Activated naive CD4-positive, alpha-beta T cell treated with anti-CD3 and anti-CD28 coated beads for 36 hours (primary cell): ENCODE measurements around the gene DUSP8. TPM values are rescaled to one million over a fixed set of nuclear protein-coding genes. Genes with fewer than 3 reads are reported as not detected.

ENCODE experiments used
- CTCF ChIA-PET: fragments of 350-600 bp; sonication (Branson Sonifier 250); formaldehyde crosslinking; loops from one replicate; lab custom pipeline; 2021; ENCODE audit warnings: antibody characterized with exemption; lab: Charles Lee
- DNase-seq: peaks from one replicate; pipeline ENCODE4 v3.0.0-alpha.2; 2020
- H3K27ac Mint-ChIP-seq: one replicate; pipeline ENCODE4 v1.8.0; 2021; ENCODE audit warnings: mild to moderate bottlenecking, mixed read lengths
- H3K27me3 Mint-ChIP-seq: one replicate; pipeline ENCODE4 v1.8.0; 2021; ENCODE audit warnings: low read depth, mixed read lengths
- H3K36me3 Mint-ChIP-seq: one replicate; pipeline ENCODE4 v1.8.0; 2021; ENCODE audit warnings: low read depth, mixed read lengths
- H3K4me1 Mint-ChIP-seq: one replicate; pipeline ENCODE4 v1.8.0; 2021; ENCODE audit warnings: low read depth, mixed read lengths
- H3K4me3 Mint-ChIP-seq: one replicate; pipeline ENCODE4 v1.8.0; 2021; ENCODE audit warnings: mild to moderate bottlenecking, moderate library complexity, mixed read lengths
- H3K9me3 Mint-ChIP-seq: one replicate; pipeline ENCODE4 v1.8.0; 2021; ENCODE audit warnings: mixed read lengths
- intact Hi-C: fragments of 100-400 bp; cut with micrococcal nuclease; formaldehyde crosslinking; loops from one replicate; pipeline ENCODE4 v1.15.1; 2023
- total RNA-seq, 2 experiments: library from RNA; stranded (reverse); gene quantifications; one replicate each; pipeline ENCODE4 v1.2.3, GENCODE V29; 2021

Gene DUSP8
- total RNA-seq, 2 experiments from 2014 or later: 2.9 to 3.0 TPM

GRCh38 chr11:1532014-1532586 lies 40.0 kb downstream of the DUSP8 start:
- H3K27ac Mint-ChIP-seq: no peak overlapping the region
- no peak overlapping the region for H3K4me3 Mint-ChIP-seq
- peaks cover 56% of the 10 kb centered on the region for H3K4me1 Mint-ChIP-seq
- H3K36me3 Mint-ChIP-seq: no peaks in the 10 kb centered on the region
- CTCF ChIA-PET: interaction anchor here (1.0 kb wide), 1 partner anchor 17 kb away, joined by 4 read pairs; no protein-coding TSS in a partner anchor
- DNase-seq: no peak
- H3K27me3 Mint-ChIP-seq: no peaks in the 10 kb centered on the region
- intact Hi-C loops: no loop called here
- no peaks in the 10 kb centered on the region for H3K9me3 Mint-ChIP-seq

GRCh38 chr11:1531449-1532013 lies 40.5 kb downstream of the DUSP8 start:
- no peaks in the 10 kb centered on the region for H3K9me3 Mint-ChIP-seq
- DNase-seq: no peak
- no peak overlapping the region for H3K27ac Mint-ChIP-seq
- no peak overlapping the region for H3K4me3 Mint-ChIP-seq
- CTCF ChIA-PET: no interaction called here
- no peaks in the 10 kb centered on the region for H3K27me3 Mint-ChIP-seq
- no peaks in the 10 kb centered on the region for H3K36me3 Mint-ChIP-seq
- H3K4me1 Mint-ChIP-seq: peaks cover 52% of the 10 kb centered on the region
- intact Hi-C loops: no loop called here

- no peak for DNase-seq
- peaks cover 47% of the 10 kb centered on the region for H3K4me1 Mint-ChIP-seq
- intact Hi-C loops: no loop called here
- H3K4me3 Mint-ChIP-seq: no peak overlapping the region
- H3K27ac Mint-ChIP-seq: no peak overlapping the region
- no peaks in the 10 kb centered on the region for H3K9me3 Mint-ChIP-seq
- no peaks in the 10 kb centered on the region for H3K27me3 Mint-ChIP-seq
- CTCF ChIA-PET: interaction anchor here (1.0 kb wide), 1 partner anchor 15 kb away, joined by 4 read pairs; no protein-coding TSS in a partner anchor
- no peaks in the 10 kb centered on the region for H3K36me3 Mint-ChIP-seq
Measured at GRCh38 chr11:1530686-1531448, 41.2 kb downstream of the DUSP8 start.

DNA sequence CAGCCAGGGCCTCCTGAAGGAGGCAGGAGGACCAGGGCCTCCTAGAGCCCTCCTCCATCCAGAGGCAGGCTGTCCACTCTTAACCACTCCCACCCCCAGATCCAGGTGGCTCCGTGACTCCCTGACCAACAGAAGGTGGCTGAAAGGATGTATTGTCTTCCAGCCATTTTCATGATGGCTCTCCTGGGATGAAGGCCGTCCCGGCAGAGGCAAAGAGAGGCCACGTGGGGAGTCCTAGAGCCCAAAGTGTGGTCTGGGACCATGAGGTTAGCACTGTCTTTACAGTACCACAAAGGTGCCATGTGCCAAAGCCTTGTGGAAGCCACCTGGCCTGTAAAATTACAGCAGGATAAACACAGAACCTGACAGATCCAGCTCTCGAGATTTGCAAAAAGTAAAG lies 42.3 kb downstream of the DUSP8 start:
- Mint-ChIP-seq H3K4me3 (no peak overlapping the region), H3K4me1 (peaks cover 38% of the 10 kb centered on the region), H3K36me3 (no peaks in the 10 kb centered on the region), H3K9me3 (no peaks in the 10 kb centered on the region), H3K27ac (no peak overlapping the region), H3K27me3 (no peaks in the 10 kb centered on the region)
- intact Hi-C loops: no loop called here
- DNase-seq: no peak
- CTCF ChIA-PET: interaction anchor here (1.0 kb wide), 1 partner anchor 14 kb away, joined by 4 read pairs; no protein-coding TSS in a partner anchor

DNA sequence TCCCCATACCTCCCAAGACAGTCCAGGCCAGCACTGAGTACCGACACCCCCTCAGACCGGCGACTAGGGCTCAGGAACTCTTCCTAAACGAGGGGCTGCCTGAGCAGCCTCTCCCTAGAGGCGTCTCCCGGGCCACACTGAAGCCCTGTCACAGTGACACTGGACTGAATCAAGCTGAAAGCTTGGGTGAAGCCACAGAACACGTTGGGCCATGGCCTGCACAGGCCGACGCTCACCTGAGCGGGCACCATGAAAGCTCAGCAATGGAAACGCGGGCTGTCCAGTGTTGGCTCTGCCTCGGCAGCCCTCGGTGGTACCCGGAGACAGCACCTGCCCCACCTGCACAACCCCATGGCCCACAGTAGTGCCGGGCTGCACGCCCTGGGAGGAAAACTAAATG lies 42.8 kb downstream of the DUSP8 start:
- Mint-ChIP-seq H3K27me3 (no peaks in the 10 kb centered on the region), H3K4me1 (peaks cover 34% of the 10 kb centered on the region), H3K27ac (no peak overlapping the region), H3K4me3 (no peak overlapping the region), H3K36me3 (no peaks in the 10 kb centered on the region), H3K9me3 (no peaks in the 10 kb centered on the region)
- CTCF ChIA-PET: no interaction called here
- DNase-seq: no peak
- intact Hi-C loops: no loop called here

- Mint-ChIP-seq H3K27ac (no peak overlapping the region), H3K9me3 (no peaks in the 10 kb centered on the region), H3K4me3 (no peak overlapping the region), H3K4me1 (peaks cover 31% of the 10 kb centered on the region), H3K36me3 (no peaks in the 10 kb centered on the region), H3K27me3 (no peaks in the 10 kb centered on the region)
- intact Hi-C loops: no loop called here
- CTCF ChIA-PET: no interaction called here
- DNase-seq: no peak
Measured at GRCh38 chr11:1528710-1529109, 43.4 kb downstream of the DUSP8 start.

GRCh38 chr11:1526785-1527184 lies 45.3 kb downstream of the DUSP8 start:
- no peak overlapping the region for H3K4me3 Mint-ChIP-seq
- no peak for DNase-seq
- no peaks in the 10 kb centered on the region for H3K27me3 Mint-ChIP-seq
- intact Hi-C loops: no loop called here
- H3K27ac Mint-ChIP-seq: no peak overlapping the region
- CTCF ChIA-PET: no interaction called here
- peaks cover 29% of the 10 kb centered on the region for H3K4me1 Mint-ChIP-seq
- no peaks in the 10 kb centered on the region for H3K9me3 Mint-ChIP-seq
- no peaks in the 10 kb centered on the region for H3K36me3 Mint-ChIP-seq

DNA sequence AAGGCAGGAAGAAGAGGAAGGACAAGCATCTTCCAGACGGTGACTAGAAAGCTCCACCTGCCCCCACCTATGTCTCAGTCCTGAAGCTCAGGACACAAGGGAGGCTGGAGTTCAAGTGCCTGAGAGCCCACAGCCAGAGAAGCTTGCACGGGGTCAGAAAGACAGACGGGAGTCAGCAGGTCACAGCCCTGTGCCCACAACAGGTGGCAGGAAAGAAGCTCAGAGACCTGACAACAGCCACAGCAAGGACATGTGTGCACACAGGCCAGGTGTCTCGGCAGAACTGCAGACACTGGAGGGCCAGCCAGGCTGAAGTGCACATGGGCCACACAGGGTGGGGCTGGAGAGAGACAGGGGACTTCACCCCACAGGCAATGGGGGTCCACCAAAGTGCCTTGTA lies 48.3 kb downstream of the DUSP8 start:
- DNase-seq: no peak
- intact Hi-C loops: no loop called here
- CTCF ChIA-PET: no interaction called here

GRCh38 chr11:1523077-1523476 lies 49.0 kb downstream of the DUSP8 start:
- Mint-ChIP-seq H3K9me3 (no peaks in the 10 kb centered on the region), H3K4me3 (no peak overlapping the region), H3K27ac (no peak overlapping the region), H3K4me1 (peaks cover 21% of the 10 kb centered on the region), H3K36me3 (no peaks in the 10 kb centered on the region), H3K27me3 (no peaks in the 10 kb centered on the region)
- intact Hi-C loops: no loop called here
- CTCF ChIA-PET: no interaction called here
- no peak for DNase-seq

More for the DNA sequence above, 48.3 kb downstream of the DUSP8 start:
- no peak overlapping the region for H3K4me3 Mint-ChIP-seq
- no peaks in the 10 kb centered on the region for H3K27me3 Mint-ChIP-seq
- peaks cover 22% of the 10 kb centered on the region for H3K4me1 Mint-ChIP-seq
- H3K27ac Mint-ChIP-seq: no peak overlapping the region
- H3K9me3 Mint-ChIP-seq: no peaks in the 10 kb centered on the region
- no peaks in the 10 kb centered on the region for H3K36me3 Mint-ChIP-seq

GRCh38 chr11:1522081-1522424 lies 50.0 kb downstream of the DUSP8 start:
- Mint-ChIP-seq H3K4me3 (no peak overlapping the region), H3K27ac (no peak overlapping the region), H3K9me3 (no peaks in the 10 kb centered on the region), H3K4me1 (peaks cover 26% of the 10 kb centered on the region), H3K27me3 (no peaks in the 10 kb centered on the region), H3K36me3 (no peaks in the 10 kb centered on the region)
- CTCF ChIA-PET: interaction anchor here (0.6 kb wide), 1 partner anchor 64 kb away, joined by 7 read pairs; no protein-coding TSS in a partner anchor
- no peak for DNase-seq
- intact Hi-C loops: no loop called here

DNA sequence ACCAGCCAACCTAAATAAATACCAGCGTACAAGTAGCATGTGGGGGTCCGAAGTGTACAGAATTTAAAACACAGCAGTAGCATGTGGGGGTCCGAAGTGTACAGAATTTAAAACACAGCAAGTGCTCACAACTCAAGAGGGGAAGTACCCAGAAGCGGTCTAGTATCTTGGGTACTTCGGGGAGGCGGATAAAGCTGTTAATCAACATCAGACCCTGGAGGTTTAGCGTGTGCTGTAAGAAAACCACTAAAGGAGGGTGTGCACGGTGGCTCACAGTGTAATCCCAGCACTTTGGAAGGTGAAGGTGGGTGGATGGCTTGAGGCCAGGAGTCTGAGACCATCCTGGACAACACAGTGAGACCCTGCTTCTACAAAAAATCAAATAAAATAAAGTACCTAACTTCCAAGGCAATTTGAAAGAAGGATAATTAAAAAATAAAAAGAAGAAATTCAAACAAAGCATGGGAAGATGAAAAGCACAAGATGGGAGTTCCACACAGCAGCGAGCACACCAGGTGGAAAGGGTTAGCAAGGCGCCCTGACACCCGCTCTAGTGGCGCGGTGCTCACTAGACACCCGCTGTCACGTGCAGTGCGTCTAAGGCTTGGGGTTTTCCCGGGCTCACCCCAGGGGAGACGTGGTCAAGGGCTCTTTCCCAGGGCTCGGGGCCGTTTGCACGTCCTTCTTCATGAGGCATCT lies 50.5 kb downstream of the DUSP8 start:
- DNase-seq: no peak
- Mint-ChIP-seq H3K4me3 (no peak overlapping the region), H3K27me3 (no peaks in the 10 kb centered on the region), H3K9me3 (no peaks in the 10 kb centered on the region), H3K36me3 (no peaks in the 10 kb centered on the region), H3K27ac (no peak overlapping the region), H3K4me1 (peaks cover 31% of the 10 kb centered on the region)
- intact Hi-C loops: no loop called here
- CTCF ChIA-PET: interaction anchor here (0.6 kb wide), 1 partner anchor 63 kb away, joined by 7 read pairs; no protein-coding TSS in a partner anchor

DNA sequence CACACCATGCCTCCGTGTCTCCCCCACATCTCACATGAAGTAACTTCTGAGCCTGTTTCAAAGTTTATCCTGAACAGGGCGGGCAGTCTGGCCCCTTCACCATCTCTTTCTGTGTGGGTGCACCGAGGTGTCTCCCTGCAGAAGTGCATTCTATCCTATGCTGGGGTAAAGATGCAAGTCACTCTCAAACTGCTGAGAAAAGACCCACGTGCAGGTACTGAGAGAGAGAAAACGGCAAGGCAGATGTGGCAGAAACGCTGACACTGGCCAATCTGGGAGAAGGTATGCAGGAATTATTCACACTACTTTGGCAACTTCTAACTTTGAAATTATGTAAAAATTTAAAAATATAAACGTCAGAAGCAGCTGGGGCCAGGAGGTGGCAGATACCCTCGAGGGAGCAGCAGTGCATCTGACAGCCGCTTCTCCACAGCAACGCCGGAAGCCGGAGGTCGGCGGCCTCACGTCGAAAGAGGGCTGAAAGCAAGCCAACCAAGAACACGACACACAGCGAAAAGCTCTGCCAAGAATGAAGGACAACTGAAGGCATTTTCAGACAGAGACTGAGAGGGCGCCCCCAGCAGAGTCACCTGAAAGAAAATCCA lies 51.3 kb downstream of the DUSP8 start:
- no peaks in the 10 kb centered on the region for H3K36me3 Mint-ChIP-seq
- intact Hi-C loops: no loop called here
- no peaks in the 10 kb centered on the region for H3K9me3 Mint-ChIP-seq
- no peak for DNase-seq
- H3K4me1 Mint-ChIP-seq: peaks cover 38% of the 10 kb centered on the region
- CTCF ChIA-PET: interaction anchor here (1.0 kb wide), 1 partner anchor 53 kb away, joined by 3 read pairs; no protein-coding TSS in a partner anchor
- H3K4me3 Mint-ChIP-seq: no peak overlapping the region
- no peak overlapping the region for H3K27ac Mint-ChIP-seq
- no peaks in the 10 kb centered on the region for H3K27me3 Mint-ChIP-seq
